ENCODE data around the gene L3MBTL3. TPM values are rescaled to one million over a fixed set of nuclear protein-coding genes. Genes with fewer than 3 reads are reported as not detected.

Gene L3MBTL3
- total and polyA plus RNA-seq, 12 donors = 0.77 to 4.0 (median 2.3) TPM

DNA sequence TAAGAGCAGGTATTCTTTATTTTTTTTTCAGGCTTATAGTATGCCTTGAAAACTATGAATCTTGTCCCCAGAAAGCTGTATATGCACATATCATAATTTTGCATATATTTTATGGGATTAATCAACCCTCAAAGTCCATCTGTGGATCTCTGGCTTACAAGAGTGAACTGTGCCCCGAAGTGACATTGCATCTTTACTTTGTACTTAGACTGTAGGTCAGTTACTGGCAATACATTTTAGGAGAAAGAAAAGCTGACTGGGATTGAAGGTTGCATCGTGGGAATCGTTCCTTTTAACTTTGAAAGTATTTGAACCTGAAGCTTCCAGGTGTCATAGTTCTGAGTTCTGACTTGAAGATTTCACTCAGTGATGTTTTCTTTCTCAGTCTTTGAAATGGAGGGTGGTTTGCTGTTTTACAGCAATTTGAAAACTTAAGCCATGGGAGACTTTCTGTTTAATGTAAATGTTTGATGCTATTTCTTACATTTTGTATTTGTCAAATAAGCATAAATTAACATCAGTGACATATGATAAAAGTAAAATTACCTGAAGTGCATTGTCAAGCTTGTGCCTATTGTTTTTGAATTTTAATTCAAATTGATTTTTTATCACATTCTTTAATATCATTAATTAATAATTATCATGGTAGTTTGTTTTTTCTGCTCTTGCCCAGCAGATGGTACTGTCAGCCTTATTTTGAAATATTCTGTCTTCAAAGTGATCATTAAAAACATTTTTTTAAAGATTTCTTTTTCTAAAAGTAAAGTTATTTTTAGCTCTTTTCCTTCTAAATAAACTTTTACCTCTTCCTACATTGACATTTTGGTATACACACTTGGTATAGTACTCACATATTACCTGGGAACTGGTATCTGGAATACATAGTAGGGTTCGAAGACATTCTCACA lies 29.0 kb downstream of the L3MBTL3 start:
- Histone ChIP-seq H3K27ac (no peak overlapping the region), H3K4me3 (no peak overlapping the region), H3K36me3 (peaks cover 0 to 34% (median 0%) of the 10 kb centered on the region in 9 donors), H3K9me3 (no peaks in the 10 kb centered on the region), H3K27me3 (no peaks in the 10 kb centered on the region), H3K4me1 (no peaks in the 10 kb centered on the region)
- ATAC-seq (no peak), DNase-seq (no peak)
- WGBS, 2 donors = 79 to 82% methylated on average over 4 of the region's 4 CpGs
- TF ChIP-seq, protein P1, sequence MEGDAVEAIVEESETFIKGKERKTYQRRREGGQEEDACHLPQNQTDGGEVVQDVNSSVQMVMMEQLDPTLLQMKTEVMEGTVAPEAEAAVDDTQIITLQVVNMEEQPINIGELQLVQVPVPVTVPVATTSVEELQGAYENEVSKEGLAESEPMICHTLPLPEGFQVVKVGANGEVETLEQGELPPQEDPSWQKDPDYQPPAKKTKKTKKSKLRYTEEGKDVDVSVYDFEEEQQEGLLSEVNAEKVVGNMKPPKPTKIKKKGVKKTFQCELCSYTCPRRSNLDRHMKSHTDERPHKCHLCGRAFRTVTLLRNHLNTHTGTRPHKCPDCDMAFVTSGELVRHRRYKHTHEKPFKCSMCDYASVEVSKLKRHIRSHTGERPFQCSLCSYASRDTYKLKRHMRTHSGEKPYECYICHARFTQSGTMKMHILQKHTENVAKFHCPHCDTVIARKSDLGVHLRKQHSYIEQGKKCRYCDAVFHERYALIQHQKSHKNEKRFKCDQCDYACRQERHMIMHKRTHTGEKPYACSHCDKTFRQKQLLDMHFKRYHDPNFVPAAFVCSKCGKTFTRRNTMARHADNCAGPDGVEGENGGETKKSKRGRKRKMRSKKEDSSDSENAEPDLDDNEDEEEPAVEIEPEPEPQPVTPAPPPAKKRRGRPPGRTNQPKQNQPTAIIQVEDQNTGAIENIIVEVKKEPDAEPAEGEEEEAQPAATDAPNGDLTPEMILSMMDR (IDR thresholded peaks at IDR 0.05) = peak in 1 of 9 donors; percentile 24
- intact Hi-C loops (cut with DNase I) = no loop called here

DNA sequence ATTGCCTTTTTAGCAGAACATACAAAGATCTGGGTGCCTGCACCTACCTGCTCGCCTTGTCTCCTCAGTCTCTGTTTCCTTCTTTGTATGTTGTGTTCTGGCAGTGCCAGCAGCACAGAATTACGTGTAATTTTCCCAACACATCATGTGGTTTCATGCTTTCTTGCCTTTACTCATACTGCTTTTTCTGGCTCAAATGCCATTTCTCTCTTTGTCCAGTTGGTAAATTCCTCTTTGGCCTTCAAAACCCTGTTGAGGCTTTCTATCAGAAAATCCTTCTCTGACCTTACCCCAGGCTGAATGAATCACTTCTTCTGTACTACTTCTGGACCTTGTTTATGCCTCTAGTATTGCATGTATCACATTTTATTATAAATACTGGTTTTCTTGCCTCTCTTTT lies 31.8 kb downstream of the L3MBTL3 start:
- Histone ChIP-seq H3K27ac (no peak overlapping the region), H3K4me3 (no peak overlapping the region), H3K27me3 (no peaks in the 10 kb centered on the region), H3K9me3 (no peaks in the 10 kb centered on the region), H3K4me1 (no peaks in the 10 kb centered on the region), H3K36me3 (peaks cover 0 to 62% (median 0%) of the 10 kb centered on the region in 9 donors)
- ATAC-seq (no peak), DNase-seq (no peak)
- TF ChIP-seq, protein P1 (IDR thresholded peaks at IDR 0.05) = no peak
- 95 to 97% methylated on average over 2 of the region's 2 CpGs for WGBS, 2 donors
- intact Hi-C loops (cut with DNase I) = no loop called here

DNA sequence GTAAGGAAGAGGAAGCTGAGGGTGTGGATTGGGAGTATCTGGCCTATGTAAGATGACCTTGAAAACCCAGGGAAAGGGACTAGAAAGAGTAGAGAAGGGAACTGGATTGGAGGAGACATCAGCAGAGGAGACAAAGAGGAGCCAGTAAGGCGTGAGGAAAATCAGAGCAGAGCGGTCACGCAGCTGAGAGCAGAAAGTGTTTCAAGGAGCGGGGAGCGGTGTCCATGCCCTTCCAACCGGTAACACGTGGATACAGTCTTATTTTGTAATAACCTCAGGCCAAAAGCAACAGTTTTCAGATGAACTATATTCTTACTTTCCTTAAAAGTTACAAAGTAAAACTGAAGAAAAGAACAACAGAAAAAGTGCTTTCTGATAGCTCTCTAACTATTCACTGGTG lies 36.3 kb downstream of the L3MBTL3 start:
- 92 to 95% methylated on average over 7 of the region's 7 CpGs for WGBS, 2 donors
- H3K27ac ChIP-seq = no peak overlapping the region

DNA sequence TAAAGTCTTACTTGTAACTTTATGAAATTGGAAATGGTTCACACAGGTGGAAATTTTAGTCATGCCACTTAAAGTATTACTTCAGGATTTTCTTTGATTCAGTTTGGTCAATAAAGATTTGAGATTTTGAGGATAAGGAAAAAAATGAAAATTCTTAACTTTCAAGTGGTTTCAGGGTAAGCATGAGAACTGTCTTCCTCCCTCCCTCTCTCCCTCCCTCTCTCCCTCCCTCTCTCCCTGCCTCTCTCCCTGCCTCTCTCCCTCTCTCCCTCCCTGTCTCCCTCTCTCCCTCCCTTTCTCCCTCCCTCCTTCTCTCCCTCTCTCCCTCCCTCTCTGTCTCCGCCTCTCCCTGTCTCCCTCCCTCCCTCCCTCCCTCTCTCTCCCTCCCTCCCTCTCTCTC lies 36.9 kb downstream of the L3MBTL3 start:
- Histone ChIP-seq H3K27ac (no peak overlapping the region), H3K27me3 (no peaks in the 10 kb centered on the region), H3K4me3 (no peak overlapping the region), H3K4me1 (no peaks in the 10 kb centered on the region), H3K9me3 (no peaks in the 10 kb centered on the region), H3K36me3 (peaks cover 0 to 87% (median 4%) of the 10 kb centered on the region in 9 donors)
- intact Hi-C loops (cut with DNase I) = no loop called here
- DNase-seq = no peak
- no peak for ATAC-seq
- TF ChIP-seq, protein P1 (IDR thresholded peaks at IDR 0.05) = no peak
- 69% methylated on average over 1 of the region's 1 CpG; no CpG with 5 or more reads in 1 of the 2 donors for WGBS, 2 donors

More for the DNA sequence above, 36.3 kb downstream of the L3MBTL3 start:
- ATAC-seq (no peak), DNase-seq (no peak)
- Histone ChIP-seq H3K4me3 (no peak overlapping the region), H3K9me3 (no peaks in the 10 kb centered on the region), H3K27me3 (no peaks in the 10 kb centered on the region), H3K36me3 (peaks cover 0 to 87% (median 4%) of the 10 kb centered on the region in 9 donors), H3K4me1 (no peaks in the 10 kb centered on the region)
- intact Hi-C loops (cut with DNase I) = no loop called here
- TF ChIP-seq, protein P1 (IDR thresholded peaks at IDR 0.05) = no peak
